ENCODE measurements around the gene RPN2.

Gene RPN2

GRCh38 chr20:37188787-37189186 lies 9.7 kb downstream of the RPN2 start:
- no peak for DNase-seq

GRCh38 chr20:37189416-37190016 lies 10.4 kb downstream of the RPN2 start:
- no peak for DNase-seq

- DNase-seq = no peak
Measured at GRCh38 chr20:37190354-37191112, 11.4 kb downstream of the RPN2 start.

GRCh38 chr20:37192137-37192854 lies 13.2 kb downstream of the RPN2 start:
- peak; percentile 59 for DNase-seq

- DNase-seq = no peak
Measured at GRCh38 chr20:37193226-37193625, 14.1 kb downstream of the RPN2 start.

GRCh38 chr20:37193821-37194220 lies 14.7 kb downstream of the RPN2 start:
- no peak for DNase-seq

- DNase-seq = no peak
Measured at GRCh38 chr20:37194621-37195417, 15.7 kb downstream of the RPN2 start.

GRCh38 chr20:37198932-37199660 lies 20.0 kb downstream of the RPN2 start:
- no peak for DNase-seq

- DNase-seq = no peak
Measured at GRCh38 chr20:37200376-37200775, 21.2 kb downstream of the RPN2 start.

- DNase-seq = no peak
Measured at GRCh38 chr20:37200926-37201826, 22.0 kb downstream of the RPN2 start.

GRCh38 chr20:37201827-37202162 lies 22.7 kb downstream of the RPN2 start:
- DNase-seq = no peak

- DNase-seq = no peak
Measured at GRCh38 chr20:37202267-37202943, 23.3 kb downstream of the RPN2 start.

- no peak for DNase-seq
Measured at GRCh38 chr20:37204056-37204455, 24.9 kb downstream of the RPN2 start.

GRCh38 chr20:37205130-37205529 lies 26.0 kb downstream of the RPN2 start:
- DNase-seq = no peak

GRCh38 chr20:37205794-37206193 lies 26.7 kb downstream of the RPN2 start:
- no peak for DNase-seq

- no peak for DNase-seq
Measured at GRCh38 chr20:37207171-37207570, 28.0 kb downstream of the RPN2 start.

- no peak for DNase-seq
Measured at GRCh38 chr20:37209193-37209592, 30.1 kb downstream of the RPN2 start.

- no peak for DNase-seq
Measured at GRCh38 chr20:37209661-37210314, 30.7 kb downstream of the RPN2 start.

GRCh38 chr20:37218441-37218840 lies 39.3 kb downstream of the RPN2 start:
- no peak for DNase-seq

- DNase-seq = no peak
Measured at GRCh38 chr20:37218976-37219375, 39.8 kb downstream of the RPN2 start.
